ENCODE results near the gene ATG4C.

DNA sequence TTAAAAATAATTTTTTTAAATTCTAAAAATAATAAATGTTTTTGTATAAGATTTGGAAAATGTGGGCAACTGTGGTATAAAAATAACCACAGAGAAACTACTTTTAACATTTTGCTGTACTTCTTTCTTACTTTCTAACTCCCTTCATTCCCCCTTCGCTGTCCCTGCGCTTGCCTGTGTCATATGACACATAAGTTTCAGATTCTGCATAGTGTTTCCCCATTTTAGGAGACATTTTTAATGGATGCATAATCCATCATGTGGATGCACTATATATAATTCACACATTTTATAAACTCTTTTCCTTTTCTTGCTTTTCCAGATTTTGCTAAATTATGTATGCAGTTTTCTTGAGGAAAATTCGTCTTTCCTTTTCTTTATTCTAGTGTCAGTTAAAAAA is 16.3 kb downstream of the ATG4C start:
- no peak for TF ChIP-seq EZH2 (IDR thresholded peaks at IDR 0.05; ENCODE audit: insufficient read depth, poor library complexity, severe bottlenecking)
- TF ChIP-seq EZH2phosphoT487 (IDR thresholded peaks at IDR 0.05; ENCODE audit: insufficient read depth, low read depth): no peak

Measured in GM23248 (cell line).